HTERT RPE-1 (cell line): ENCODE results near the gene SCAANT1.

Experiments used
- in situ Hi-C: fragments of 300-500 bp; cut with MboI; formaldehyde crosslinking; loops from 4 replicates; pipeline ENCODE4 v1.14.3; 2020; ENCODE audit warnings: low sequenced_read_pairs

SCAANT1 gene

GRCh38 chr3:63911873-63912767 is at the start of gene SCAANT1:
SCAANT1 (minus strand) TSS chr3:63912383.
- in situ Hi-C loops = no loop called here

- in situ Hi-C loops = no loop called here
These were observed 49.7 kb upstream of the SCAANT1 start for GRCh38 chr3:63961891-63962290.

- in situ Hi-C loops = no loop called here
These were observed 48.0 kb upstream of the SCAANT1 start for GRCh38 chr3:63960048-63960711.

GRCh38 chr3:63959146-63959545 is 47.0 kb upstream of the SCAANT1 start:
- in situ Hi-C loops = no loop called here

GRCh38 chr3:63955830-63956545 is 43.8 kb upstream of the SCAANT1 start:
- in situ Hi-C loops = no loop called here

- in situ Hi-C loops = no loop called here
These were observed 43.0 kb upstream of the SCAANT1 start for GRCh38 chr3:63955036-63955650.

GRCh38 chr3:63954182-63954581 is 42.0 kb upstream of the SCAANT1 start:
- in situ Hi-C loops = no loop called here

- in situ Hi-C loops = no loop called here
These were observed 40.0 kb upstream of the SCAANT1 start for GRCh38 chr3:63952248-63952594.

GRCh38 chr3:63951492-63952247 is 39.5 kb upstream of the SCAANT1 start:
- in situ Hi-C loops = no loop called here

GRCh38 chr3:63950698-63951097 is 38.5 kb upstream of the SCAANT1 start:
- in situ Hi-C loops = no loop called here

- in situ Hi-C loops = no loop called here
These were observed 36.8 kb upstream of the SCAANT1 start for GRCh38 chr3:63949005-63949404.

- in situ Hi-C loops = no loop called here
These were observed 35.4 kb upstream of the SCAANT1 start for GRCh38 chr3:63947594-63947993.

GRCh38 chr3:63946753-63947152 is 34.6 kb upstream of the SCAANT1 start:
- in situ Hi-C loops = no loop called here

- in situ Hi-C loops = no loop called here
These were observed 33.4 kb upstream of the SCAANT1 start for GRCh38 chr3:63945558-63946096.

- in situ Hi-C loops = no loop called here
These were observed 31.5 kb upstream of the SCAANT1 start for GRCh38 chr3:63943678-63944077.

GRCh38 chr3:63942528-63942927 is 30.3 kb upstream of the SCAANT1 start:
- in situ Hi-C loops = no loop called here

- in situ Hi-C loops = no loop called here
These were observed 28.2 kb upstream of the SCAANT1 start for GRCh38 chr3:63940389-63940757.

GRCh38 chr3:63937661-63938651 is 25.8 kb upstream of the SCAANT1 start:
- in situ Hi-C loops = no loop called here

GRCh38 chr3:63936925-63937324 is 24.7 kb upstream of the SCAANT1 start:
- in situ Hi-C loops = no loop called here
